Neural cell (in vitro differentiated cells): ENCODE measurements around the gene MTRFR. TPM values are rescaled to one million over a fixed set of nuclear protein-coding genes. Genes with fewer than 3 reads are reported as not detected.

Experiments
- H2AFZ ChIP-seq: fragments of 200-600, 300-800 bp; sonication (generic), shearing (Covaris generic); 2 replicates; pipeline ENCODE4 v1.6.0; 2014; ENCODE audit warnings: low read depth, mild to moderate bottlenecking, antibody characterized with exemption, low read length, moderate library complexity
- H3F3A ChIP-seq: fragments of 200-600 bp; shearing (Covaris generic); 2 replicates; pipeline ENCODE4 v1.6.1; 2016; ENCODE audit warnings: mild to moderate bottlenecking, moderate library complexity, mixed read lengths, antibody characterized with exemption, low read length; ENCODE audit not compliant: insufficient read depth, poor library complexity, severe bottlenecking
- H3K27ac ChIP-seq: fragments of 200-600, 300-800 bp; sonication (generic), shearing (Covaris generic); 2 replicates; pipeline ENCODE4 v1.5.1; 2014; ENCODE audit warnings: mild to moderate bottlenecking, low read length, moderate library complexity
- H3K27me3 ChIP-seq: fragments of 300-800, 200-600 bp; sonication (generic), shearing (Covaris generic); 2 replicates; pipeline ENCODE4 v1.6.0; 2014; ENCODE audit warnings: mild to moderate bottlenecking, low read depth, low read length, moderate library complexity; ENCODE audit not compliant: insufficient read depth
- H3K36me3 ChIP-seq: fragments of 300-800, 200-600 bp; sonication (generic), shearing (Covaris generic); 2 replicates; pipeline ENCODE4 v1.5.1; 2014; ENCODE audit warnings: mild to moderate bottlenecking, antibody characterized with exemption, low read length, moderate library complexity; ENCODE audit not compliant: insufficient read depth
- H3K4me2 ChIP-seq: fragments of 300-800, 200-600 bp; sonication (generic), shearing (Covaris generic); 2 replicates; pipeline ENCODE4 v1.6.0; 2014; ENCODE audit warnings: mild to moderate bottlenecking, low read length
- H3K4me3 ChIP-seq: fragments of 300-800, 200-600 bp; sonication (generic), shearing (Covaris generic); 2 replicates; pipeline ENCODE4 v1.5.1; 2014; ENCODE audit warnings: mild to moderate bottlenecking, low read length, moderate library complexity
- H3K79me2 ChIP-seq: fragments of 200-600 bp; shearing (Covaris generic); replicated peaks from 2 replicates; pipeline ENCODE4 v1.6.0; 2014; ENCODE audit warnings: mild to moderate bottlenecking, low read length, moderate library complexity; ENCODE audit not compliant: insufficient read depth
- H3K9ac ChIP-seq: fragments of 300-800, 200-600 bp; sonication (generic), shearing (Covaris generic); 2 replicates; pipeline ENCODE4 v1.6.1; 2016; ENCODE audit warnings: mild to moderate bottlenecking, low read length, mixed read lengths
- H3K9me2 ChIP-seq: fragments of 200-600 bp; shearing (Covaris generic); 2 replicates; pipeline ENCODE4 v1.6.1; 2016; ENCODE audit warnings: mild to moderate bottlenecking, low read length, mixed read lengths; ENCODE audit not compliant: insufficient read depth
- H3K9me3 ChIP-seq: fragments of 200-600, 300-800 bp; sonication (generic), shearing (Covaris generic); 2 replicates; pipeline ENCODE4 v1.6.1; 2016; ENCODE audit warnings: mild to moderate bottlenecking, mixed run types, low read length, moderate library complexity, mixed read lengths
- H4K20me1 ChIP-seq: fragments of 200-600 bp; shearing (Covaris generic); 2 replicates; pipeline ENCODE4 v1.6.1; 2016; ENCODE audit warnings: mild to moderate bottlenecking, mixed run types; ENCODE audit not compliant: insufficient read depth
- CTCF ChIP-seq: fragments of 450-650 bp; IDR thresholded peaks from 2 replicates; pipeline ENCODE4 v1.5.1; 2014; ENCODE audit warnings: antibody characterized with exemption, mild to moderate bottlenecking, moderate library complexity; ENCODE audit not compliant: poor library complexity, severe bottlenecking
- EP300 ChIP-seq: fragments of 450-650 bp; conservative IDR thresholded peaks from 2 replicates; pipeline ENCODE4 v1.6.1; 2014; ENCODE audit warnings: antibody characterized with exemption, mild to moderate bottlenecking, moderate library complexity; ENCODE audit not compliant: poor library complexity, severe bottlenecking
- EZH2 ChIP-seq: fragments of 200-600, 300-800 bp; shearing (Covaris generic), sonication (generic); IDR thresholded peaks from 2 replicates; pipeline ENCODE4 v1.6.1; 2014; ENCODE audit warnings: antibody characterized with exemption, low read length, borderline replicate concordance, mild to moderate bottlenecking; ENCODE audit not compliant: insufficient read depth, poor library complexity, severe bottlenecking
- MXI1 ChIP-seq: fragments of 450-650 bp; conservative IDR thresholded peaks from 2 replicates; pipeline ENCODE4 v1.6.1; 2014; ENCODE audit warnings: antibody characterized with exemption, mild to moderate bottlenecking; ENCODE audit not compliant: poor library complexity, severe bottlenecking
- POLR2AphosphoS5 ChIP-seq: IDR thresholded peaks from 2 replicates; pipeline ENCODE4 v1.6.1; 2012
- RAD21 ChIP-seq: fragments of 450-650 bp; conservative IDR thresholded peaks from 2 replicates; pipeline ENCODE4 v1.6.1; 2014; ENCODE audit warnings: antibody characterized with exemption, mild to moderate bottlenecking, moderate library complexity
- REST ChIP-seq: IDR thresholded peaks from 2 replicates; pipeline ENCODE4 v1.6.1; 2012; ENCODE audit warnings: borderline replicate concordance
- SMC3 ChIP-seq: fragments of 450-650 bp; conservative IDR thresholded peaks from 2 replicates; pipeline ENCODE4 v1.6.1; 2014; ENCODE audit warnings: antibody characterized with exemption, mild to moderate bottlenecking, moderate library complexity; ENCODE audit not compliant: poor library complexity
- TAF1 ChIP-seq: IDR thresholded peaks from 2 replicates; pipeline ENCODE4 v1.6.1; 2012; ENCODE audit warnings: low read depth
- polyA plus RNA-seq: library from polyadenylated mRNA; depleted of rRNA; stranded (reverse); fragments of >200 nt; gene quantifications from 2 replicates; pipeline ENCODE4 v1.2.3, GENCODE V29; 2014

MTRFR gene
- polyA plus RNA-seq, 1 donor from 2014 or later, result 30.0 TPM

- no peak overlapping the region for H3K9ac ChIP-seq
- H3K27ac ChIP-seq, result no peak overlapping the region
- H3K4me3 ChIP-seq, result no peak overlapping the region
- H3F3A ChIP-seq, result no peaks in the 10 kb centered on the region
- H4K20me1 ChIP-seq, result no peaks in the 10 kb centered on the region
- no peaks in the 10 kb centered on the region for H3K79me2 ChIP-seq
- no peaks in the 10 kb centered on the region for H3K9me3 ChIP-seq
- TF ChIP-seq CTCF, result no peak
- no peak for TF ChIP-seq SMC3
- no peak for TF ChIP-seq EZH2
- no peak for TF ChIP-seq TAF1
- TF ChIP-seq POLR2AphosphoS5, result no peak
- TF ChIP-seq REST, result no peak
- no peak for TF ChIP-seq MXI1
- no peak for TF ChIP-seq EP300
- TF ChIP-seq RAD21, result no peak
- H3K27me3 ChIP-seq, result no peaks in the 10 kb centered on the region
- no peak overlapping the region for H2AFZ ChIP-seq
- H3K9me2 ChIP-seq, result no peaks in the 10 kb centered on the region
- no peak overlapping the region for H3K4me2 ChIP-seq
- no peaks in the 10 kb centered on the region for H3K36me3 ChIP-seq
These were observed 48.9 kb downstream of the MTRFR start for GRCh38 chr12:123282111-123282510.

- no peak overlapping the region for H3K27ac ChIP-seq
- H3K9me2 ChIP-seq, result no peaks in the 10 kb centered on the region
- no peak overlapping the region for H3K4me3 ChIP-seq
- no peaks in the 10 kb centered on the region for H3F3A ChIP-seq
- no peaks in the 10 kb centered on the region for H3K9me3 ChIP-seq
- H3K36me3 ChIP-seq, result no peaks in the 10 kb centered on the region
- H3K79me2 ChIP-seq, result no peaks in the 10 kb centered on the region
- H3K4me2 ChIP-seq, result no peak overlapping the region
- no peaks in the 10 kb centered on the region for H3K27me3 ChIP-seq
- no peak overlapping the region for H3K9ac ChIP-seq
- H2AFZ ChIP-seq, result no peak overlapping the region
- TF ChIP-seq EP300 (no peak), TAF1 (no peak), RAD21 (no peak), POLR2AphosphoS5 (no peak), MXI1 (no peak), CTCF (no peak), SMC3 (no peak), EZH2 (no peak), REST (no peak)
- no peaks in the 10 kb centered on the region for H4K20me1 ChIP-seq
These were observed 50.2 kb downstream of the MTRFR start for GRCh38 chr12:123283461-123283860.
